OCI-LY1 (cell line): Measurements from ENCODE around the gene USP24.

Experiments used
- CTCF ChIP-seq: fragments of 200-600 bp; sonication (generic), shearing (Covaris generic); IDR thresholded peaks from 2 replicates; pipeline ENCODE4 v1.5.1; 2017; ENCODE audit warnings: mild to moderate bottlenecking, antibody characterized with exemption, low read length, moderate library complexity, mixed read lengths
- EZH2 ChIP-seq: fragments of 200-600 bp; sonication (generic), shearing (Covaris generic); IDR thresholded peaks from 2 replicates; pipeline ENCODE4 v1.8.0; 2017; ENCODE audit warnings: borderline replicate concordance, mixed run types, mild to moderate bottlenecking, antibody characterized with exemption, low read length, moderate library complexity, mixed read lengths

DNA sequence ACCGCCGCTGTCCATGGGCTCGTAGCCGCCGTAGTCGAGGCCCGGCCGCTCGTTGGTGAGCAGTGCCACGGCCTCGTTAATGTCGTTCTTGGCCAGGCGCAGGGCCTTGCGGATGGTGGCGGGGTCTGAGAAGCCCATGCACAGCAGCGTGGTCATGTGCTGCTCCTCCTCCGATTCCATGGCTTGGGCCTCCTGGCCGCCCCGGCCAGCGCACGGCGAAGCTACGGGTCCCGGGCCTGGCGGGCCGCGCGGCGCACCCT is 300 bp downstream of the USP24 start:
- TF ChIP-seq CTCF (no peak), EZH2 (no peak)
